Small intestine (tissue), 7 donors: ENCODE results near the gene MAPK1. TPM values are rescaled to one million over a fixed set of nuclear protein-coding genes. Genes with fewer than 3 reads are reported as not detected.
"Not testable (repeated sequence)": the region's sequence is repeated elsewhere in the genome, so short reads cannot be mapped to it uniquely, and the experiment has no call there.

Source experiments
- DNase-seq, 2 donors: peaks; one replicate each; pipeline versions ENCODE4 v3.0.0 to v3.0.0-alpha.2; 2013
- FAIRE-seq: peaks from 2 replicates; lab custom pipeline; 2012; peaks lifted over from hg19 to GRCh38; lab: Jason Lieb, UNC
- H3K27ac ChIP-seq, 3 donors: one replicate each; pipeline ENCODE4 v1.5.1; 2013; ENCODE audit warnings: low read length in 2 of 3, mild to moderate bottlenecking in 2 of 3, control low read depth in 1 of 3, inconsistent platforms in 1 of 3, low read depth in 1 of 3, moderate library complexity in 1 of 3
- H3K27me3 ChIP-seq, 3 donors: one replicate each; pipeline ENCODE4 v1.6.1; 2013; ENCODE audit warnings: low read length in 3 of 3, inconsistent platforms in 1 of 3; ENCODE audit not compliant: control insufficient read depth in 3 of 3, insufficient read depth in 3 of 3
- H3K36me3 ChIP-seq, 3 donors: one replicate each; pipeline ENCODE4 v1.6.1; 2013; ENCODE audit warnings: low read length in 3 of 3, inconsistent platforms in 1 of 3, low read depth in 1 of 3, mild to moderate bottlenecking in 1 of 3, moderate library complexity in 1 of 3; ENCODE audit not compliant: control insufficient read depth in 3 of 3, insufficient read depth in 2 of 3
- H3K4me1 ChIP-seq, 3 donors: one replicate each; pipeline ENCODE4 v1.6.1; 2013; ENCODE audit warnings: low read length in 2 of 3, inconsistent platforms in 1 of 3, low read depth in 1 of 3, mild to moderate bottlenecking in 1 of 3, moderate library complexity in 1 of 3; ENCODE audit not compliant: control insufficient read depth in 3 of 3, insufficient read depth in 2 of 3
- H3K4me3 ChIP-seq, 3 donors: one replicate each; pipeline ENCODE4 v1.5.1; 2013; ENCODE audit warnings: low read length in 3 of 3, control low read depth in 1 of 3, inconsistent platforms in 1 of 3, low read depth in 1 of 3, mild to moderate bottlenecking in 1 of 3, moderate library complexity in 1 of 3
- H3K9me3 ChIP-seq, 2 donors: one replicate each; pipeline ENCODE4 v1.6.1; 2013; ENCODE audit warnings: low read depth in 1 of 2, low read length in 1 of 2; ENCODE audit not compliant: control insufficient read depth in 2 of 2, insufficient read depth in 1 of 2
- WGBS, 3 donors: extraction: QIAGEN DNeasy Blood & Tissue Kit; methylation state at CpG; one replicate each; pipeline ENCODE4 v1.1.7; 2013; 5-methylcytosine and 5-hydroxymethylcytosine counted together
- polyA plus RNA-seq, 4 donors: library from polyadenylated mRNA; stranded (reverse) in 3 of 4; unstranded in 1 of 4; fragments of 200-250 nt in 3 of 4; fragments of 120-200 nt in 1 of 4; gene quantifications; one replicate each; pipeline versions ENCODE4 v1.2.1 to v1.2.3, GENCODE V29; 2013
- donor health status: healthy with polysubstance abuse.
- donor health status: control.
- donor health status: control.
- donor health status: Bipolar disorder and iron deficiency.
- donor health status: healthy.

Gene MAPK1
- polyA plus RNA-seq, 4 donors, result 10.3 to 76.5 (median 14.2) TPM

- Histone ChIP-seq H3K4me1 (no peaks in the 10 kb centered on the region), H3K9me3 (no peaks in the 10 kb centered on the region), H3K27me3 (no peaks in the 10 kb centered on the region), H3K36me3 (peaks cover 7 to 47% (median 21%) of the 10 kb centered on the region in 3 donors), H3K4me3 (no peak overlapping the region), H3K27ac (no peak overlapping the region)
- no peak for DNase-seq
- FAIRE-seq, result no peak
- 96 to 98% (median 96%) methylated on average over 9 of the region's 9 CpGs for WGBS, 3 donors
Measured at GRCh38 chr22:21802056-21802455, 65.4 kb downstream of the MAPK1 start.

GRCh38 chr22:21801304-21801644, 66.2 kb downstream of the MAPK1 start:
- not testable (repeated sequence) for DNase-seq, H3K4me3 ChIP-seq, H3K27ac ChIP-seq, H3K9me3 ChIP-seq, H3K27me3 ChIP-seq, FAIRE-seq, H3K4me1 ChIP-seq
- peaks cover 7 to 47% (median 21%) of the 10 kb centered on the region in 3 donors for H3K36me3 ChIP-seq
- WGBS, 3 donors, result 99% methylated on average over 7 of the region's 7 CpGs

- no peak for FAIRE-seq
- Histone ChIP-seq H3K27ac (no peak overlapping the region), H3K9me3 (no peaks in the 10 kb centered on the region), H3K4me1 (no peaks in the 10 kb centered on the region), H3K4me3 (no peak overlapping the region), H3K36me3 (peaks cover 6 to 47% (median 21%) of the 10 kb centered on the region in 3 donors), H3K27me3 (no peaks in the 10 kb centered on the region)
- DNase-seq, result no peak
- WGBS, 3 donors, result 98 to 99% (median 98%) methylated on average over 9 of the region's 9 CpGs
Measured at GRCh38 chr22:21800552-21801303, 66.7 kb downstream of the MAPK1 start.

- H3K4me3 ChIP-seq, result no peak overlapping the region
- FAIRE-seq, result no peak
- H3K36me3 ChIP-seq, result peaks cover 2 to 47% (median 16%) of the 10 kb centered on the region in 3 donors
- H3K4me1 ChIP-seq, result no peaks in the 10 kb centered on the region
- WGBS, 3 donors, result 84 to 91% (median 90%) methylated on average over 5 of the region's 5 CpGs
- no peak for DNase-seq
- no peaks in the 10 kb centered on the region for H3K27me3 ChIP-seq
- no peaks in the 10 kb centered on the region for H3K9me3 ChIP-seq
- no peak overlapping the region for H3K27ac ChIP-seq
Measured at GRCh38 chr22:21797444-21798221, 69.8 kb downstream of the MAPK1 start.

- no peaks in the 10 kb centered on the region for H3K27me3 ChIP-seq
- H3K4me1 ChIP-seq, result no peaks in the 10 kb centered on the region
- no peaks in the 10 kb centered on the region for H3K9me3 ChIP-seq
- DNase-seq, result no peak
- 82 to 86% (median 84%) methylated on average over 5 of the region's 5 CpGs for WGBS, 3 donors
- no peak overlapping the region for H3K4me3 ChIP-seq
- FAIRE-seq, result no peak
- H3K36me3 ChIP-seq, result peaks cover 2 to 42% (median 15%) of the 10 kb centered on the region in 3 donors
- H3K27ac ChIP-seq, result no peak overlapping the region
Measured at GRCh38 chr22:21796863-21797262, 70.6 kb downstream of the MAPK1 start.

GRCh38 chr22:21796231-21796630, 71.2 kb downstream of the MAPK1 start:
- DNase-seq, result no peak
- H3K9me3 ChIP-seq, result no peaks in the 10 kb centered on the region
- H3K4me3 ChIP-seq, result no peak overlapping the region
- H3K27me3 ChIP-seq, result no peaks in the 10 kb centered on the region
- FAIRE-seq, result no peak
- H3K27ac ChIP-seq, result no peak overlapping the region
- peaks cover 2 to 45% (median 18%) of the 10 kb centered on the region in 3 donors for H3K36me3 ChIP-seq
- 79 to 96% (median 94%) methylated on average over 3 of the region's 3 CpGs for WGBS, 3 donors
- H3K4me1 ChIP-seq, result no peaks in the 10 kb centered on the region

GRCh38 chr22:21793716-21794115, 73.7 kb downstream of the MAPK1 start:
- H3K4me1 ChIP-seq, DNase-seq, H3K27me3 ChIP-seq, H3K9me3 ChIP-seq, FAIRE-seq, H3K27ac ChIP-seq, H3K4me3 ChIP-seq: not testable (repeated sequence)
- 96 to 99% (median 97%) methylated on average over 10 of the region's 10 CpGs for WGBS, 3 donors
- peaks cover 4 to 42% (median 7%) of the 10 kb centered on the region in 3 donors for H3K36me3 ChIP-seq

- Histone ChIP-seq H3K9me3 (no peaks in the 10 kb centered on the region), H3K4me1 (no peaks in the 10 kb centered on the region), H3K36me3 (peaks cover 2 to 37% (median 7%) of the 10 kb centered on the region in 3 donors), H3K27ac (no peak overlapping the region), H3K4me3 (no peak overlapping the region), H3K27me3 (no peaks in the 10 kb centered on the region)
- WGBS, 3 donors, result 70 to 78% (median 75%) methylated on average over 11 of the region's 11 CpGs
- no peak for DNase-seq
- FAIRE-seq, result no peak
Measured at GRCh38 chr22:21791635-21792625, 75.5 kb downstream of the MAPK1 start.
